Prostate gland (tissue), 2 donors: Measurements from ENCODE around the gene PGM3.

Source experiments
- POLR2A ChIP-seq: fragments of 450-650 bp; IDR thresholded peaks from one replicate; pipeline ENCODE4 v1.6.1; 2016; ENCODE audit warnings: antibody characterized with exemption, mild to moderate bottlenecking
- POLR2AphosphoS5 ChIP-seq: sonication (generic); formaldehyde crosslinking; IDR thresholded peaks from one replicate; pipeline ENCODE4 v1.6.1; 2017; ENCODE audit warnings: antibody characterized with exemption
- TF ChIP-seq, protein P1 (sequence below), 4 experiments: fragments of 200-600 bp in 2 of 4; fragments of 450-650 bp in 2 of 4; sonication (generic) in 2 of 4; IDR thresholded peaks; 1 replicate in 3 of 4; 2 replicates in 1 of 4; pipeline ENCODE4 v1.5.1; 2016 to 2019; ENCODE audit warnings: antibody characterized with exemption in 4 of 4, mild to moderate bottlenecking in 2 of 4, moderate library complexity in 2 of 4

- TF ChIP-seq, protein P1, sequence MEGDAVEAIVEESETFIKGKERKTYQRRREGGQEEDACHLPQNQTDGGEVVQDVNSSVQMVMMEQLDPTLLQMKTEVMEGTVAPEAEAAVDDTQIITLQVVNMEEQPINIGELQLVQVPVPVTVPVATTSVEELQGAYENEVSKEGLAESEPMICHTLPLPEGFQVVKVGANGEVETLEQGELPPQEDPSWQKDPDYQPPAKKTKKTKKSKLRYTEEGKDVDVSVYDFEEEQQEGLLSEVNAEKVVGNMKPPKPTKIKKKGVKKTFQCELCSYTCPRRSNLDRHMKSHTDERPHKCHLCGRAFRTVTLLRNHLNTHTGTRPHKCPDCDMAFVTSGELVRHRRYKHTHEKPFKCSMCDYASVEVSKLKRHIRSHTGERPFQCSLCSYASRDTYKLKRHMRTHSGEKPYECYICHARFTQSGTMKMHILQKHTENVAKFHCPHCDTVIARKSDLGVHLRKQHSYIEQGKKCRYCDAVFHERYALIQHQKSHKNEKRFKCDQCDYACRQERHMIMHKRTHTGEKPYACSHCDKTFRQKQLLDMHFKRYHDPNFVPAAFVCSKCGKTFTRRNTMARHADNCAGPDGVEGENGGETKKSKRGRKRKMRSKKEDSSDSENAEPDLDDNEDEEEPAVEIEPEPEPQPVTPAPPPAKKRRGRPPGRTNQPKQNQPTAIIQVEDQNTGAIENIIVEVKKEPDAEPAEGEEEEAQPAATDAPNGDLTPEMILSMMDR (IDR thresholded peaks at IDR 0.05): no peak
- TF ChIP-seq POLR2A: no peak
- TF ChIP-seq POLR2AphosphoS5: no peak
Measured at GRCh38 chr6:83117802-83118201, 75.3 kb downstream of the PGM3 start.
